Activated CD8-positive, alpha-beta T cell treated with anti-CD3 and anti-CD28 coated beads, Interleukin-2, amount 10 ng/mL, durations not matched to agents 7 days and 5 days (primary cell): ENCODE data around the gene IQCN. TPM values are rescaled to one million over a fixed set of nuclear protein-coding genes. Genes with fewer than 3 reads are reported as not detected.

Source experiments
- microRNA-seq: library from miRNA; unstranded; fragments of <30 nt; microRNA quantifications from one replicate; pipeline ENCODE4 v1.2.0, GENCODE V29; 2022
- total RNA-seq, 2 experiments: library from RNA; stranded (reverse); gene quantifications; one replicate each; pipeline ENCODE4 v1.2.3, GENCODE V29; 2021

IQCN gene
- total RNA-seq, 2 experiments from 2014 or later, result 3.7 to 4.2 TPM

Small RNAs within 50 kb of the gene (microRNA-seq; reads per million reads assigned to microRNA genes)
- 10.9 reads per million, percentile 26 among the genes with 10 or more reads in this experiment for gene MIR3188

Other genes starting within 250 kb of the IQCN start
- gene IL12RB1, start 187.5 kb downstream of the IQCN start, total RNA-seq, result 10 to 100 TPM; 75.2 to 78.6 TPM
- 10 to 100 TPM; 22.9 to 25.1 TPM for gene MAST3, start 176.7 kb downstream of the IQCN start, total RNA-seq
- gene PIK3R2, start 121.3 kb downstream of the IQCN start, total RNA-seq, result 1 to 10 TPM; 7.8 to 9.2 TPM
- 10 to 100 TPM; 67.4 to 72.3 TPM for gene IFI30, start 100.6 kb downstream of the IQCN start, total RNA-seq
- 10 to 100 TPM in 1 of 2 experiments, 1 to 10 TPM in 1; 9.2 to 10.9 TPM for gene MPV17L2, start 81.2 kb downstream of the IQCN start, total RNA-seq
- gene RAB3A, start 70.4 kb downstream of the IQCN start, total RNA-seq, result 1 to 10 TPM; 5.6 to 6.2 TPM
- under 1 TPM in 1 of 2 experiments, not detected in 1; 0.08 TPM for gene PDE4C, start 48.0 kb downstream of the IQCN start, total RNA-seq
- 100 to 1,000 TPM; 462 to 469 TPM for gene JUND, start 7.2 kb upstream of the IQCN start, total RNA-seq
- gene LSM4, start 48.6 kb upstream of the IQCN start, total RNA-seq, result 100 to 1,000 TPM; 199 to 215 TPM
- gene PGPEP1, start 66.1 kb upstream of the IQCN start, total RNA-seq, result 10 to 100 TPM; 30.1 to 34.5 TPM
- not detected for gene GDF15, start 111.7 kb upstream of the IQCN start, total RNA-seq
- under 1 TPM; 0.53 to 0.68 TPM for gene LRRC25, start 123.2 kb upstream of the IQCN start, total RNA-seq
- 100 to 1,000 TPM; 198 to 204 TPM for gene SSBP4, start 144.9 kb upstream of the IQCN start, total RNA-seq
- gene ISYNA1, start 163.7 kb upstream of the IQCN start, total RNA-seq, result 10 to 100 TPM; 26.7 to 33.5 TPM
- gene ELL, start 247.6 kb upstream of the IQCN start, total RNA-seq, result 10 to 100 TPM; 20.8 to 22.3 TPM